GM19324 (cell line): ENCODE data around the gene EBNA1BP2.
"Not testable (repeated sequence)": the region's sequence is repeated elsewhere in the genome, so short reads cannot be mapped to it uniquely, and the experiment has no call there.

Experiments
- ATAC-seq: cut with Tn5 transposase; IDR thresholded peaks from one replicate; pipeline ENCODE4 v1.9.1; 2021; ENCODE audit warnings: mild to moderate bottlenecking, moderate library complexity; ENCODE audit not compliant: unreplicated experiment, low FRiP score

The EBNA1BP2 gene

GRCh38 chr1:43123031-43123430 lies 49.1 kb downstream of the EBNA1BP2 start:
- ATAC-seq, result no peak

DNA sequence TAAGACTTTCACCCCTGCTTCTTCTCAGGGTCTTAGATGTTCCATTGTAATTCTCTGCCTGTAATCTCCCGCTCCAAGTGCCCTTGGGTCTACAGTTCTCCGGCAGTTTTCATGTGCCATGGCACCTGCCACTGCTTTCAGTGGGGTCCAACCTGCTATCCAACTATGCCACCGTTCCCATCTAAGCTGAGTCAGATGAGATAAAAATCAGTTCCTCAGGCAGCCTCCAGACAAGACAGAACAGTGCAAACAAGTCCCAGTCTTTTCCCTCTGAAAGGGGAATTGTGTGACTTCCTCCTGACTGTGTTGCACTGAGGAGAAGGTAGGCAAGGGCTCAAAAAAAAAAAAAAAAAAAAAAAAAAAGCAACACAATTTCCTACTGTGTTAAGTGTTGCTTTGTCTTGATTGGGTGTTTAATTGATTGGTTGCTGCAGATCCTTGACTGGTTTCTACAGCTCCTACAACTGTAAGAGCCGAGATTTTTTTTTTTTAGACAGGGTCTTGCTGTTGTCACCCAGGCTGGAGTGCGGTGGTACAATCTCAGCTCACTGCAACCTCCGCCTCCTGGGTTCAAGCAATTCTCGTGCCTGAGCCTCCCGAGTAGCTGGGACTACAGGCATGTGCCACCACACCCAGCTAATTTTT lies 50.7 kb downstream of the EBNA1BP2 start:
- ATAC-seq, result no peak

DNA sequence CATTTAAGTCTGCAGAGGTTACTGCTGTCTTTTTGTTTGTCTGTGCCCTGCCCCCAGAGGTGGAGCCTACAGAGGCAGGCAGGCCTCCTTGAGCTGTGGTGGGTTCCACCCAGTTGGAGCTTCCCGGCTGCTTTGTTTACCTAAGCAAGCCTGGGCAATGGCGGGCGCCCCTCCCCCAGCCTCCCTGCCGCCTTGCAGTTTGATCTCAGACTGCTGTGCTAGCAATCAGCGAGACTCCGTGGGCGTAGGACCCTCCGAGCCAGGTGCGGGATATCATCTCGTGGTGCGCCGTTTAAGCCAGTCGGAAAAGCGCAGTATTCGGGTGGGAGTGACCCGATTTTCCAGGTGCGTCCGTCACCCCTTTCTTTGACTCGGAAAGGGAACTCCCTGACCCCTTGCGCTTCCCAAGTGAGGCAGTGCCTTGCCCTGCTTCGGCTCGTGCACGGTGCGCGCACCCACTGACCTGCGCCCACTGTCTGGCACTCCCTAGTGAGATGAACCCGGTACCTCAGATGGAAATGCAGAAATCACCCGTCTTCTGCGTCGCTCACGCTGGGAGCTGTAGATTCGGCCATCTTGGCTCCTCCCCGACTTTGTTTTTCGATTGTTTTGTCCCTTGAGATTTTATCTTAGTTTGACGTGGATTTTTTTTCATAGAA lies 52.0 kb downstream of the EBNA1BP2 start:
- ATAC-seq, result not testable (repeated sequence)
